OCI-LY1 (cell line): ENCODE measurements around the gene IL20.

Experiments
- CTCF ChIP-seq: fragments of 200-600 bp; sonication (generic), shearing (Covaris generic); IDR thresholded peaks from 2 replicates; pipeline ENCODE4 v1.5.1; 2017; ENCODE audit warnings: mild to moderate bottlenecking, antibody characterized with exemption, low read length, moderate library complexity, mixed read lengths
- EZH2 ChIP-seq: fragments of 200-600 bp; sonication (generic), shearing (Covaris generic); IDR thresholded peaks from 2 replicates; pipeline ENCODE4 v1.8.0; 2017; ENCODE audit warnings: borderline replicate concordance, mixed run types, mild to moderate bottlenecking, antibody characterized with exemption, low read length, moderate library complexity, mixed read lengths

GRCh38 chr1:206907304-206907991 is 42.0 kb downstream of the IL20 start:
- TF ChIP-seq EZH2 (no peak), CTCF (peak; percentile 23; the same call in 1 of the 2 replicates)
